Subcutaneous preadipocyte (primary cell): Measurements from ENCODE around the gene ERCC2. TPM values are rescaled to one million over a fixed set of nuclear protein-coding genes. Genes with fewer than 3 reads are reported as not detected.

Experiments
- total RNA-seq: library from RNA; depleted of rRNA; stranded (reverse); fragments of >200 nt; gene quantifications from 2 replicates; pipeline ENCODE4 v1.2.3, GENCODE V29; 2012

ERCC2 gene
- 30.5 and 33.8 TPM in 2 replicates for total RNA-seq

DNA sequence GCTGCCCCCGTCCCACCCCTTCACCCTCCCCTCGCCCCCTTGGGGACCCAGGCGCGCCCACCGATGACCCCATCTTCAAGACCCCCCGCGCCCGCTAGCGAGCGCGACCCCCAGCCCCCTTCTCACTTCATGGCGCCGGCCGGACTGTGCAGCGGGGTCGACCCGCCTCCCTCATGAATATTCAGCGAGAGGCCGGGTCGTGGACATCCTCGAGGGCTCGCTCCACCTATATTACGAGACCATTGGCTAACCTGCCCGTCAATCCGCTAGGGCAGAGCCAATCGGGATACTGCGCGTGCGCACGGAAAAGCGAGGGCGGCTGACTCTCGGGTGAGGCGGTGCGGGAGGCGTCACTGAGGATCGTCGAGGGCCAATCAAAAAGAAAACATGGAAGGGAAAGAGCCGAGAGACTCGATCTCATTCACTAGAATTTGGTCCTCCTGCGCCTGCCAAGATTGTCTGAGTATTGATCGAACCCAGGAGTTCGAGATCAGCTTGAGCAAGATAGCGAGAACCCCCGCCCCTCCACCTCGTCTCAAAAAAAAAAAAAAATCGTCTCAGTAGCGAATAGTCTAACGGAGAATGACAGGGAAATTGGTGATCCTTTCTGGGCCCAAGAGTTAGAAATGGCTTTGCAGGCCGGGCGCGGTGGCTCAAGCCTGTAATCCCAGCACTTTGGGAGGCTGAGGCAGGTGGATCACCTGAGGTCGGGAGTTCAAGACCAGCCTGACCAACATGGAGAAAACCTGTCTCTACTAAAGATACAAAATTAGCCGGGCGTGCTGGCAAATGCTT, at the start of gene ERCC2:
Gene ERCC2 (minus strand): TSS at position 164 of the 795 bp plus-strand sequence. CDS start 33 bp downstream, at position 131.

DNA sequence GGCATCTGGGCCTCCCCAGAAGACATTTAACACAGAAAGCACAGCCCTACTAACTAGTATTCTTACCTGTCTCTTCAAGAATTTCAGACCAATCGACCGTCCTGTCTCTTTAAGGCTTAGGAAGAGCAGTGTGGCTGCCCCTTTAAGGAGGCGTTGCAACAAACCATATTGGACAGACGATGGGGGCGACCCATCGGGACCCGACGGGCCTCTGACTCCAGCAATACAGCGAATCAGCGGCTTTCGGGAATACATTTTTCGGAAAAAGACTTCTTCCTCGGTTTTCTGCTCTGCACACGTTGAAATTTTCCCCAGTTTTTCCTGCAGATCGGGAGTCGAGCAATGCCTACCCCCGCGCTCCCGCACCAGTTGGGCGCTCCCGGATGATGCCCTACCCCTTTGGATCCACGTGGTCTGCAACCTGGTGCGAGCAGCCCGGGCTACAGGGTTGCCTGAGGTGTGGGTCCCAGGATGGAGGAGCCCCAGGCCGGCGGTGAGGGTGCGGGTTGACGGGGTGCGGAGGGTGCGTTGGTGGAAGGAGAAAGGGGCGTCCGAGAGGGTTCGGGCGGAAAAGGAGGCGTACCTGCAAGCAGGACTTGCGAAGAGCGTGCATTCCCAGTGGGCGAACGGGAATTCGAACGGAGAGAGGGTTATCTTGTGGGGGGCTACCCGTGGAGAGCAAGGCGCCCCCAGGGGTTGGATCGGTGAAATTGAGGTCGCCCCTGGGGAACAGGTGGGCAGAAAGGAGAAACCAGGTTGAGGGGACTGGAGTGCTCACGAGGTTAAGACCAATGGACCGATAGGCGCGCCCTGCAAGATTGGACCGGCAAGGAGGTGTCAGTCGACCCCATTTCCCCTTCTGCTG, 36.1 kb upstream of the ERCC2 start, which contains the start of gene POLR1G:
Gene POLR1G (plus strand): TSS at position 419 of the 865 bp plus-strand sequence. CDS start 53 bp downstream, at position 472.

DNA sequence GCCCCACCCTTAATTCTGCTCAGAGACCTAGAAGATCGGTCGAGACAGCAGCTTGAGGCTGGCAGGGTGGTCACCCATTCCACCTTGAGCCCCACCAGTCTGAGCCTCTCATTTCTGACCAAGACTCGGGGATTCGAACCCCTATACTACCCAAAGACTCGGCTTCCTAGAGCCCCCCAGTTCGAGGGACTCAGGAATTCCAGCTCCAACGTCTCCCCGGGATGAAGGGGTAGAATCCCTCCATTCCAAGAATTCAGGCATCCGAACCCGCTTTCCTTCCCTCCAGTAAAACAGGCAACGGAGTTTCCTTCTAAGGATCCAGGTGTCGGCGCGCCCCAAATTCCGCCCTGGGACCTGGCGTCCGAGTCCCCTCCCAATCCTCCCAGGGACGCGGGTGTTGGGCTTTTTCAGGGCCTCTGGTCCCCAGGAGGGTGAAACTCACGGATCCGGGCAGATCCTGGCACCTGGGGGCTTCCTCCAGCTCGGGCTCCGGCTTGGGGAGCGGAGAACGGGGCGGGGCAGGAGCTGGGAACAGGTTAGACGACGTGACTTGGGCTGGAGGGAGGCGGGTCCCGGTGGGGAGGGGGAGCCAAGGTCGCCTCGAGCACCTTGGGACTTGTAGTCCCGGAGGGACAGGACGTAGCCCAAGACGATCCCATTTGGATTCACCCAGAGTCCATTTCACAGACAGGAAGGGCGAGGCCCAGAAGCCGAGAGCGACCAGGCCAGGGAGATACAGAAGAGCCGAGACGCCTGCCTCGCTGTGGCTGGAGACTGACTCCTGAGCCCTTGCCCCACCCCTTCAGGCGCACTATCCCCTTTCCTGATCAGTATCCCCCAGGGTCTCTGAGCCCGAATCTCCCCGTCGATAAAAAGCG, 34.4 kb upstream of the ERCC2 start, which contains the start of gene PPP1R13L:
Gene PPP1R13L (minus strand): TSS at position 513 of the 878 bp plus-strand sequence. CDS start 6,751 bp downstream, outside the sequence.

DNA sequence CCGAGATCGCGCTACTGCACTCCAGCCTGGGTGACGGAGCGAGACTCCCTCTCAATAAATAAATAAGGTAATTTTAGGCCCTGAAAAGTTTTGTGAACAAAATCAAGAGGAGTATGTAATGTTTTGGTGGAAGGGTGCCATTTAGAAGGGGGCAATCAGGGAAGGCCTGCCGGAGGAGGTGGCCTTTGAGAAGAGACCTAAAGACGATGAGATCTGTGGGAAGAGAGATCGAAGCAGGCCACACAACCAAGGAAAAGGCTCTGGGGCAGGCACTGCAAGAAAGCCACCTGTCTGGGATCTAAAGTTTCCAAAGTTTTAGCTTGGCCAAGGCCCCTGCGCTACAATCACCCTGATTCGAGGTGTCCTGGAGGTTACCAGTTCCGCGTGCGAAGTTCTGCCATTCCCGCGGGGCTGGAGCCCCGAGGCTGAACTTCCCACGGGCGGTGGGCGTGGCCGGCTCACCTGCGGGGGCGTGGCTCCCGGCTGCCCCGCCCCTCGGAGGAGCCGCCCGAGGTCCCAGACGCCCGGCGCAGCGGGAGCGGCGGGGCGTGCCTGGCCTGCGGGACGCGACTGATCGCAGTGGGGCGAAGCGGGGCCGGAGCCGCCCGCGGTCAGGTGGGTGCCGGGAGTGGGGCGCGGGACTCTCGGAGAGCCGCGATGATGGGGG, 30.0 kb downstream of the ERCC2 start, which contains the start of gene KLC3:
Gene KLC3 (plus strand): TSS at position 519 of the 667 bp plus-strand sequence. CDS start 4,792 bp downstream, outside the sequence.

DNA sequence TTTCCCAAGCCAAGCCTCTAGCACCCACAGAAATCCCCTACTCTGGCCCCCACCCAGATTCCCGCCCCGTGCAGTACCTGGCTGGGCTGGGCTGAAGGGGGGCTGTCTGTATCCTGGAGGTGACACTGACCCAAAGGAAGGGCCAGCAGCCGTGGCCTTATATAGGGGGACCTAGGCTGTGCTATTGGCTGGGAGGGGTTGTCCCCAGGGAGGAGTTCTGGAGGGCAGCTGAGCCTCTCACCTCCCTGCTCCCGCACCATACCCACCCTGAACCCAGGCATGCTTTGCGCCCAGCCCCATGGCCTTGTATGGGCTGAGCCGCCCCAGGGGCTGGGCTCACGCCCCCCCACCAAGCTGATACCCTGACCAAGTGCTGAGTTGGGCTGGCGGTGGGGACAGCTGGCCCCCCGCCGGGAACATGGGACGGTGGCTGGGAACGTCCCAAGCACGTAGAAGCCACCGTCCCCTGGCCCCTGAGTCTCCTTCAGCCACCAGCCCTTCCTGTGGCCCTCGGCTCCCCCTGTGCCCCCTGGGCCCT, 47.6 kb downstream of the ERCC2 start, which contains the start of gene CKM:
Gene CKM (minus strand): TSS at position 132 of the 538 bp plus-strand sequence. CDS start 3,162 bp downstream, outside the sequence.

Other genes with a start within 250 kb of the ERCC2 start
- 0.39 and 1.1 TPM in 2 replicates for gene NKPD1, start 209.6 kb downstream of the ERCC2 start, total RNA-seq
- 2.5 and 6.2 TPM in 2 replicates for gene TRAPPC6A, start 192.3 kb downstream of the ERCC2 start, total RNA-seq
- gene BLOC1S3, start 191.8 kb downstream of the ERCC2 start, total RNA-seq = 4.4 and 6.6 TPM in 2 replicates
- 0.20 TPM in 1 of 2 replicates, not detected in the other for gene EXOC3L2, start 125.2 kb downstream of the ERCC2 start, total RNA-seq
- 12.1 TPM in 2 replicates for gene MARK4, start 119.3 kb downstream of the ERCC2 start, total RNA-seq
- gene CKM, start 47.7 kb downstream of the ERCC2 start, total RNA-seq = under 0.01 TPM in 1 of 2 replicates, not detected in the other
- gene KLC3, start 29.8 kb downstream of the ERCC2 start, total RNA-seq = not detected in 2 replicates
- 0.73 and 0.78 TPM in 2 replicates for gene PPP1R13L, start 34.5 kb upstream of the ERCC2 start, total RNA-seq
- 6.2 and 16.2 TPM in 2 replicates for gene POLR1G, start 36.1 kb upstream of the ERCC2 start, total RNA-seq
- gene ERCC1, start 53.3 kb upstream of the ERCC2 start, total RNA-seq = 131 and 162 TPM in 2 replicates
- 0.37 and 0.39 TPM in 2 replicates for gene FOSB, start 97.4 kb upstream of the ERCC2 start, total RNA-seq
- 3.3 and 3.7 TPM in 2 replicates for gene RTN2, start 126.5 kb upstream of the ERCC2 start, total RNA-seq
- 1.5 and 2.5 TPM in 2 replicates for gene PPM1N, start 127.9 kb upstream of the ERCC2 start, total RNA-seq
- 39.7 and 79.2 TPM in 2 replicates for gene VASP, start 136.9 kb upstream of the ERCC2 start, total RNA-seq
- gene OPA3, start 214.2 kb upstream of the ERCC2 start, total RNA-seq = 5.5 and 7.8 TPM in 2 replicates
- under 0.01 TPM in 1 of 2 replicates, not detected in the other for gene GPR4, start 231.6 kb upstream of the ERCC2 start, total RNA-seq